Measurements from ENCODE around the gene KLHL8.

GRCh38 chr4:87120010-87120409, 100.4 kb downstream of the KLHL8 start:
- TF ChIP-seq CTCF (IDR thresholded peaks at IDR 0.05; ENCODE audit: poor library complexity, severe bottlenecking): no peak
- TF ChIP-seq SMC3 (conservative IDR thresholded peaks at IDR 0.05; ENCODE audit: poor library complexity): no peak

All from neural cell (in vitro differentiated cells).